NCI-H526 (cell line): ENCODE measurements around the gene POLE2.
A peak's percentile ranks its signal among the peaks of the same experiment; 100 is the strongest.
"Not testable (repeated sequence)": the region's sequence is repeated elsewhere in the genome, so short reads cannot be mapped to it uniquely, and the experiment has no call there.

Source experiments
- DNase-seq, 2 experiments: peaks; one replicate each; lab custom pipeline; 2025; lab: John Stamatoyannopoulos, UW

The POLE2 gene

DNA sequence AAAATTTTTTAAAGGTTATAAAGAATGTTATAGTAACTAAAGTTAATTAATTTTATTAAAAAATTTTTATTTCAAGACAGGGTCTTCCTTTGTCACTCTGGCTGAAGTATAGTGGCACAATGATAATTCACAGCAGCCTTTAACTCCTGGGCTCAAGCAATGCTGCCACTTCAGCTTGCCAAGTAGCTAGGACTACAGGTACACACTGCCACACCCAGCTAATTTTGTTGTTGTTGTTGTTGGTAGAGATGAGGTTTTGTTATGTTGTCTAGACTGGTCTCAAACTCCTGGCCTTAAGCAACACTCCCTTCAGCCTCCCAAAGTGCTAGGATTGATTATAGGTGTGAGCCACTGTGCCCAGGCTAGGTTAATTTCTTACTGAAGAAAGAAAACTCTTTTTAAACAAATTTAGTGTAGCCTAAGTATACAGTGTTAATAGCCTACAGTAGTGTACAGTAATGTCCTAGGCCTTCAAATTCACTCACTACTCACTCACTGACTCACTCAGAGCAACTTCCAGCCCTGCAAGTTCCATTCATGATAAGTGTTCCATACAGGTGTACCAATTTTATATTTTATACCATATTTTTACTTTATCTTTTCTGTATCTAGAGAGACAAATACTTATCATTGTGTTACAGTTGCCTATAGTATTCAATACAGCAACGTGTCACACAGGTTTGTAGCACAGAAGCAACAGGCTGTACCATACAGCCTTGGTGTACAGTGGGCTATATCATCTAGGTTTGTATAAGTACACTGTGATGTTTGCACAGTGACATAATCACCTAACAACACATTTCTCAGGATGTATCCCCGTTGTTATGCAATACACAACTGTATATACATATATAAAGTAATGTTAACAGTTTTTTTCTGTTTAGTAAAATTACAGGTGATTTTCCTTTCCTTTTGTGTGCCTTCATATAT lies 28.2 kb downstream of the POLE2 start:
- no peak for DNase-seq

GRCh38 chr14:49657500-49657899 lies 30.5 kb downstream of the POLE2 start:
- DNase-seq = not testable (repeated sequence)

DNA sequence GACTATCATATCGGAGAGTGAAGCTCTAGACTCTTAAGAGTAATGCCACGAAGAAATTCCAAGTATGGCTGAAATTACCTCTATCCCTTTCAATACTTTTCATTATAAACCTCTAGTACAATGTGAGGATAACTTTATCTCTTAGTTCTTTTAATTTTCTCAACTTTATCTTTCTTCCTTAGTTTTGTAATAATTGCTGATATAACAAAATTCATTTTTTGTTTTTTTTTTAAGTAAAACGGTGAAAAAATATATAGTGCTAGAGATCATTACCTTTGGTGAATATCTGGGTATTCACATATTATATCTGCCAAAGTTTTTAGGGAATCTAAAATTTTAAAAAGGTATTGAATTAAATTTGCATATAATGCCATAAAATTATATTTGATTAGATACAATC lies 33.5 kb downstream of the POLE2 start:
- DNase-seq = no peak

DNA sequence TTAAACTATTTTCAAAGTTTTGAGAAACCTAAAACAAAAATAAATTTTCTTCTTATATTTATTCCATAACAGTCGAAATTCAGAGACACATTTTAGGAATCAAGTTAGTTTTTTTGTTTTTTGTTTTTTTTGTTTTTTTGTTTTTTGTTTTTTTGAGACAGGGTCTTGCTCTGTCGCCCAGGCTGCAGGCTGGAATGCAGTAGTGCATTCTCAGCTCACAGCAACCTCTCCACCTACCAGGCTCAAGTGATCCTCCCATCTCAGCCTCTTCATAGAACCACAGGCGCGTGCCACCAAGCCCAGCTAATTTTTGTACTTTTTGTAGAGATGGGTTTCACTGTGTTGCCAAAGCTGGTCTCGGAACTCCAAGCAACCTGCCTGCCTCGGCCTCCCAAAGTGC lies 34.5 kb downstream of the POLE2 start:
- DNase-seq = no peak

DNA sequence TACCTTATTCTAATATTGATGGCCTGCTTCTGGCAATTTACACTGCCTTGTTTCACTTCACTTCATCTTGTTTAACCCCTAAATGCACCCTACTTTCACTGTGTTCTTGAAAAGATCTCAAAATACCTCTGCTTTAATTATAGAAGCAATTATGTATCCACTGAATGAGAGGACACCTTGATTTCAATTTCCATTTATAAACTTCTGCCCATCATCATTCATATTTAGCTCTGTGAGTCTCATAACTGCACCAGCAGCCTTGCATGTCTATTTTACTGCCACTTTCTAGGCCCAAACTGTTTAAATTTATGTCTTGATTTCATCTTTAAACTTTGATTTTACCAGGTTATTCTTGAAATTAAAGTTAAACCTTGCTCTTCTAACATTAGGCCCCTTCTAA lies 45.9 kb downstream of the POLE2 start:
- DNase-seq = no peak

DNA sequence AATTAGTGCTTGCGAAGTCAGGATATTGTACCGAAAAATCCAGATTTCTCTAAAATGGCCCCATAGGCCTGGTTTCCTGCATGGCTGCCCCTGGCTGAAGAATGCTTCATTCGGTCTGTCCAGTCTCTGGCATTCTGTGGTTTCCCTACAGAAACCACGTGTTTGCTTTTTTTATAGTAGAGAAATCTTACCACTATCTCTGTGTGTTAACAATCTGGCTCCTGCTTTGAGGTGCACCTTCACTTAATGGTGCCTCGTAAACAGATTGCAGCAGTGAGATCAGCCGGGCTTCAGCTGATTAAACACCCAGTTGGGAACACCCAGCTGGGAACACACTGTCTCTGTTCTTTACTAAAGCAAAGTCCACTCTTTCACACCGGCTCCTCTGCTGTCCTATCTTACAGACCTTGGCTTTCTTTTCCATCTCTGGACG lies 46.3 kb downstream of the POLE2 start:
- no peak for DNase-seq

DNA sequence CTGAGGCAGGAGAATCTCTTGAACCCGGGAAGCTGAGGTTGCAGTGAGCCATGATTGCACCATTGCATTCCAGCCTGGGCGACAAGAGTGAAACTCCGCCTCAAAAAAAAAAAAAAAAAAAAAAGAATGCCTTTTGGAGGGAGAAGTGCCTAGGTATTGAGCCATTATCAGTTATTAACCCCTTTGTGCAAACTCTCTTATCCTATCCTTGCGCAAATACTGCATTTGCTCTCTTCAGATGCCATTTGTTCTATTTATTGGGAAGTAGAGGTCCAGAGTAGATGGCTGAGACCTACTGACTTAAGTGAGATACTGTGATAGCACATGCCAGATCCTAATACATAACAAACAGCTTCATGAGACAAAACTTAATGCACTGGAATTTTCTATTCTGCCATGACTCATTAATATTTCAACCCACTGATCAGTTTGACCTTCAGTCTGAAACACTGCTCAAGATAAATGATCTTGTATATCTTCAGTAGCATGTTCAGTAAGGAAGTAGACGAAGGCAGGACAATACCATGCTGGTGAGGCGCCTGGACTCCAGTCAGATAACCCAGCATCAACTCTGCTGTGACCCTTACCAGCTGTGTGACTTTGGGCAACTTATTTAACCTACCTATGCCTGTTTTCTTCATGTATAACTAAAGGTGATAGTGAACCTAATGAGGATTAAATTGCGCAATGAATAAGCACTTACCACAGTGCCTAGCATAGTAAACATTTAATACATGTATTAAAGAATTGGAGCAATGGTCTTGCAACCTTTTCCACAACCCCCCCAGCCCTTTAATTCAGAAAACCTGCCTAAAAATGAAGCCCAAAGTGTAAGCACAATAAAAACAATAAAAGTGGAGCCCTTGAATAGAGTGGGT lies 47.2 kb downstream of the POLE2 start:
- no peak for DNase-seq

DNA sequence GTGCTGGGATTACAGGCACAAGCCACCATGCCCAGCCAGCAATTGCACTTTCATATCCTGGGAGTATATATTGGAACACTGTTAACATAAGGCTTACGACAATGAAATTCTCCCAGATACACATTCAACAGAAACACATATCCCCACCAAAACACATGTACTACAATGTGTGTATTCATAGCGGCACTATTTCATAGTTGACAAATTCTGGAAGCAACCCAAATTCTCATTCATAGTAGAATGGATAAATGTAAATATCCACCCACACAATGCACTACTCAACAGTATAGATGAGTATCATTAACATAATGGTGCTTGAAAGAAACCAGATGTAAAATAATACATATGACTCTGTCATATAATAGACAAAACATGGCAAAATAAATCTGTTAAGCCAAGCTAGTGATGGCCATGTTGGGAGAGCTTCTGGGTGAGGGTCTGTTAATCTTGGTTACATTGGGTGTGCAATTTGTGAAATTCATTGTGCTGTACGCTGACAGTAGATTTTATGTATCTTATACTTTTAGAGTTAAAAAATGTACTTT lies 50.4 kb downstream of the POLE2 start:
- no peak for DNase-seq

- no peak for DNase-seq
Measured at GRCh38 chr14:49636866-49637265, 51.1 kb downstream of the POLE2 start.

- peak; percentile 40 to 83 for DNase-seq
Measured at GRCh38 chr14:49634547-49635334, 53.3 kb downstream of the POLE2 start, which contains the start of gene DNAAF2. DNAAF2 (minus strand) TSS chr14:49635244; CDS start chr14:49635149, 95 bp downstream.

- DNase-seq = peak; percentile 89 to 96
Measured at GRCh38 chr14:49633640-49634546, 54.1 kb downstream of the POLE2 start.

- DNase-seq = no peak
Measured at GRCh38 chr14:49623941-49624839, 63.8 kb downstream of the POLE2 start.

DNA sequence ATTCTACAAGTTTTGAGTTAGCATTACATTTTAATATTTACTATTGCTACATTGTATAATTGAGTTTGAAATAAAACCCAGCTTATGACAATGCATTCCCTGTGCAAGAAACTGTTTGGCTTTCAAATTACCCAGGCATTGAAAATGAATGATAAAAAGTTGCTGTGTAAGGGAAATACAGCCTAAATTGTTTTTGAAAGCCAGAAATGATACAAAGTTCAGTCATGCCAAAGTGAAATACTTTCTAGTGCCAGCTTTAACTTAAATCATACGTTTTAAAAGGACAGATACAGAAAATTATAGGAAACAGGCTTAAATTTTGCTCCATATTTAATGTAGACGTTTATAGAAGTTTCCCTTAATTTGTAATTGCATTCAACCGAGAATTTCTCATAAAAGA lies 64.6 kb downstream of the POLE2 start:
- no peak for DNase-seq

- DNase-seq = peak in 1 of 2 experiments; percentile 19
Measured at GRCh38 chr14:49622022-49622607, 65.9 kb downstream of the POLE2 start.

- peak; percentile 25 to 79 for DNase-seq
Measured at GRCh38 chr14:49621114-49621881, 66.7 kb downstream of the POLE2 start.

DNA sequence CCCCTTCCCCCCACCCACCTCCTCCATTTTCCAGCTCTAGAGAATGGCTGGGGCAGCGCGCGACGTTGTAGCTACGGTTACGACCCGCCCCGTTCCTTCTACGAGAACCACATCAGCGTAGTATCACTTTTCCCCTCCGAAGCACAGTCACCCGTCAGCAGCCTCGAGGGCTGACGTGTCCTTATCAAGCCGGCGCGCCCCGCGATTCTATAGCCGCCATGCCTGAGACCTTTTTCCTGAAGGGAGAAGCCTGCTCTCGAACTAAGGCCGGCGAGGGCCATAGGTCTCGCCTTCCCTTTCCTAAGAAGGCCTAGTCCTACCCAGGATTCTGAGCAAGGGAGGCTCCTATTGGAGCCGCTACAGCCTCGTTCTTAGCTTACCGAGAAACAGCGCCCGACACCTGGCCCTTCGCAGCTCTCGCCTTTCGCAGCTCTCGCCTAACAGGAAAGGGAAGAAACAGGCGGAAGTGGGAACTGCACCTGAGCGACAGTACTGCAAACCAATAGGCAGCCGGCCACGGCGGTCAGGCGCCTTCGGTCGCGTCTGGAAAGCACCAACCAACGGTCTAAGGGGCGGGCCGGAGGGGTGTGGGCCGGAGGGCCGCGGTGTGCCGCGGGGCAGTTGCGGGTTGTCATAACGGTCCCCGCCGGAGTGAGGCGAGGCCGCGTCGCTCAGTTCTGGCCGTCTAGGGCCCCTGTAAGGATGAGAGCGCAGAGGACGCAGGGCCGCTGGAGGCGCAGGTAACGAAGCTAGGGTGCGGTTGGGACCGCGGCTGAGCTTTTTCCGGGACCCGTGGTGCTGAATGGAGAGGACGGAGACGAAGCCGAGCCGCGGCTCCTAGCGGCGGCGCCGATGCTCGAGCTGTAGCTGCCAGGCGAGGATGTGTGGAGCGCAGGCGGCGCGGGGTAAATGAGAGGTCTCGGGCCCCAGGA lies 67.6 kb downstream of the POLE2 start, which contains the start of the genes MGAT2 and RPL36AL:
MGAT2 (plus strand) TSS at position 618 of the 932 bp plus-strand sequence. CDS start 470 bp downstream, outside the sequence.
RPL36AL (minus strand) TSS at position 445 of the 932 bp plus-strand sequence. CDS start 1,522 bp downstream, outside the sequence.
- DNase-seq = peak; percentile 93 to 98

- DNase-seq = peak in 1 of 2 experiments; percentile 38
Measured at GRCh38 chr14:49619730-49620129, 68.3 kb downstream of the POLE2 start.
